AG10803 (cell line): ENCODE data around the gene CLTB.

Experiments
- DNase-seq: peaks from one replicate; pipeline ENCODE4 v3.0.0; 2010; ENCODE audit warnings: low read depth
- H3K4me3 ChIP-seq: 2 replicates; pipeline ENCODE4 v1.5.1; 2011; ENCODE audit warnings: mild to moderate bottlenecking, low read length, control low read depth
- TF ChIP-seq, protein P1 (sequence below): conservative IDR thresholded peaks from 2 replicates; pipeline ENCODE4 v1.5.1; 2011; ENCODE audit warnings: mild to moderate bottlenecking, low read length, control low read depth, inconsistent platforms

Gene CLTB

DNA sequence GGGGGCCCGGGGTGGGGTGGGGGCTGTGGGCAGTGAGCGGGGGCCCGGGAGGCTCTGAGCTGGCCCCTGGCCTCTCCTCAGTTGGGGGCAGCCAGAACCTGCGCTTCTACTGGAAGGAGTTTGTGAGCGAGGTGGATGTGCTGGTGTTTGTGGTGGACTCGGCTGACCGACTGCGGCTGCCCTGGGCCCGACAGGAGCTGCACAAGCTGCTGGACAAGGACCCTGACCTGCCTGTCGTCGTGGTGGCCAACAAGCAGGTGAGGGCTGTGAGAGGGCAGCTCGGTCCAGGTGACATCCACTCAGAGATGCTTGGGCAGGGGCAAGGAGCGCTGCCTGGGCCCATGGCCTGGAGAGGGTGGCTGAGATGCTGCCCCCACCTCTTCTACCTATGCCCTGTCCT lies 47.6 kb downstream of the CLTB start:
- no peak for DNase-seq
- TF ChIP-seq, protein P1, sequence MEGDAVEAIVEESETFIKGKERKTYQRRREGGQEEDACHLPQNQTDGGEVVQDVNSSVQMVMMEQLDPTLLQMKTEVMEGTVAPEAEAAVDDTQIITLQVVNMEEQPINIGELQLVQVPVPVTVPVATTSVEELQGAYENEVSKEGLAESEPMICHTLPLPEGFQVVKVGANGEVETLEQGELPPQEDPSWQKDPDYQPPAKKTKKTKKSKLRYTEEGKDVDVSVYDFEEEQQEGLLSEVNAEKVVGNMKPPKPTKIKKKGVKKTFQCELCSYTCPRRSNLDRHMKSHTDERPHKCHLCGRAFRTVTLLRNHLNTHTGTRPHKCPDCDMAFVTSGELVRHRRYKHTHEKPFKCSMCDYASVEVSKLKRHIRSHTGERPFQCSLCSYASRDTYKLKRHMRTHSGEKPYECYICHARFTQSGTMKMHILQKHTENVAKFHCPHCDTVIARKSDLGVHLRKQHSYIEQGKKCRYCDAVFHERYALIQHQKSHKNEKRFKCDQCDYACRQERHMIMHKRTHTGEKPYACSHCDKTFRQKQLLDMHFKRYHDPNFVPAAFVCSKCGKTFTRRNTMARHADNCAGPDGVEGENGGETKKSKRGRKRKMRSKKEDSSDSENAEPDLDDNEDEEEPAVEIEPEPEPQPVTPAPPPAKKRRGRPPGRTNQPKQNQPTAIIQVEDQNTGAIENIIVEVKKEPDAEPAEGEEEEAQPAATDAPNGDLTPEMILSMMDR = no peak
- no peak overlapping the region for H3K4me3 ChIP-seq

DNA sequence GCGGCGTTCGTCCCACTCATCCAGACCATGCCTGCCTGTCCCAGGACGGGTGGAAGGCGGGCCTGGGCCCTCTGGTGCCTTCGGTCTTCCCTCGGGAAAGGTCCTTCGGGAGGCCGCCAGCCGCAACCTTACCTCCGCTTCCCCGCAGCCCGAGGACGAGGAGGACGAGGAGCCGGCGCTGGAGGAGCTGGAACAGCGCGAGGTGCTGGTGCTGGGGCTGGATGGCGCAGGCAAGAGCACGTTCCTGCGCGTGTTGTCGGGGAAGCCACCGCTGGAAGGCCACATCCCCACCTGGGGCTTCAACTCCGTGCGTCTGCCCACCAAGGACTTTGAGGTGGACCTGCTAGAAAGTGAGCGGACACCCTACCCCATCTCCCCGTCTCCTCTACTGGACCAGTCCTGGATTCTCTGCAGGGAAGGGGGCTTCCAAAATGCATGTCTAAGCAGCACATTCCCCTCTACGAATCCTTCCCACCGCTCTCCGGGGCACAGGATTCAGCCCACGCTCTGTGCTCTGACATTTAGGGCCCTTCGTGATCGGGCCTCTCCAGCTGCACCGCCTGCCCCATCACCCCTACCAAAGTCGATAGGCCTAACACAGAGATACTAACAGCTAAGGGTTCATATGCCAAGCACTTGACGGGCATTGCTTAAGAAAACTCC lies 50.0 kb downstream of the CLTB start:
- TF ChIP-seq, protein P1 = no peak
- DNase-seq = no peak
- peak overlapping the region; percentile 67 for H3K4me3 ChIP-seq

DNA sequence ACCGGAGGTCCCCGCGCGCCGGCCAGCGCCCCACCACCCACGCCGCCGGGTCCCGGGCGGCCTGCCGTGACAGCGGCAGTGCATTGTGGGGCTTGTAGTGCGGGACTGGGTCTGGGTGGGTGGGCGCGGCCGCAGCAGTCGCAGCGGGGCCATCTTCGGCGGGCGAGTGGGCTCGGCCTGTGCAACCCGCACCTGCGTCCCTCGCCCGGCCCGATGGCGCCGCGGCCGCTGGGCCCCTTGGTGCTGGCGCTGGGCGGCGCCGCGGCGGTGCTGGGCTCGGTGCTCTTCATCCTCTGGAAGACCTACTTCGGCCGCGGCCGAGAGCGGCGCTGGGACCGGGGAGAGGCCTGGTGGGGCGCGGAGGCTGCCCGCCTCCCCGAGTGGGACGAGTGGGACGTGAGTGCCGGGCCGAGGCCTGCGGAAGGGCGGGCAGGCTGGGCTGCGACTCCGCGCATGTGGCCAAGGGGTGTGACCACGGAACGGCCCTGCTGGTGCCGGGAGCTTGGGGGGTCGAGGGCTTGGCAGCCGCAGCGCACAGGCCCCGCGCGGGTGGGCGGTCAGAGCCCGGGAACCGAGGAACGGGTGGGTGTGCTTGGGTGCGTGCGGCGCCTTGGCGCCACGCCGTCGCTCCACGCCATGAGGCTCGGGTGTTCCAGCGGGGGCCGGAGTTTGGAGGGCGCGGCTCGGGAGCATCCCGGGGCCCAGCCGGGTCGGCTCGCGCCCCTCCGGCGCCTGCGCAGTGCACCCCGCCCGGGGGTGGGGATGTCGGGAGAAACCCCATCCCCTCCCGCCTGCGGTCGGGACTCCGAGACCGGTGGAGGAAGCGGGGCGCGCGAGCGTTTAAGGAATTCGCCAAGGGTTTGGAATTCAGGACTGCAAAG lies 50.7 kb downstream of the CLTB start, which contains the start of gene ARL10:
Gene ARL10 (plus strand): TSS at position 137 of the 881 bp plus-strand sequence. CDS start 77 bp downstream, at position 214.
- peak within 1 kb of the TSS; percentile 67 for H3K4me3 ChIP-seq
- DNase-seq = peak; percentile 70
- TF ChIP-seq, protein P1 = no peak

DNA sequence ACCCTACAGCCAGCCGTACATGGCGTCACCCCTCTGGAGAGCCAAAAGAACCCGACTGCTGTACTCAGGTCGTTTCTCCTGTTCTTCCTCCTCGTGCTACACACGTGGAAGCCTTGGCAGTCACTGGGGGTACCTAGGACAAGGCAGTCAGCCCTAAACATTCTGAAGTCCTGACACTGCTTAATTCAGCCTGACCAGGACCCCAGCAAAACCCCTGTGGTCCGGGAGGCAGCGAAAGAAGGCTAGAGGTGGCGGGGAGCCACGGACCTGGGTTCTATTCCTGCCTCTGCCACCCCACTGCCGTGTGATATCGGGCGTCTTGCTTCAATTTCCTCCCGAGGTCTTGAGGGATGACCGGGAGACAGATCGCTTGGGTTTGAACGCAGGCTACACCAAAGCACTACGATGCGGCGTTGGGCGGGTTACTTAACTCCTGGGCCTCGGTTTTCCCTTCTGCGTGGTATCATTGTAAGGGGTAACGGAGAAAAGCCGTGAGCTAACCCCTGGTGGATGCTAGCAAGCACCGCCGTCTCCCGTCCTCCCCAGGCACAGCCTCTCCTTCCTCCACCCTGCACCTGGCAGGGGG lies 51.5 kb downstream of the CLTB start:
- DNase-seq = no peak
- TF ChIP-seq, protein P1 = no peak
- peak overlapping the region; percentile 67 for H3K4me3 ChIP-seq

DNA sequence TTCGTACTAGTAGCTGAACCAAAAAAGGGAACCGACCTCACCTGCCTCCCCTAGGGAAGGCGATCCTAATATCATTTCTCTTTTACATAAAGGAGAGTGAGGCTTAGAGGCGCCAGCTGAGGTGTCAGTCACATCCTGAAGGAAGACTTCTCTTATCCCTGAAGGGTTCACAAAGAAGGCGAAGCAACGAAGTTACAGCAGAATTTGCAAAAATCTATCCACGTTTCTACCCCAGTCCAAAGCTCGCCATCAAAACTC lies 54.2 kb downstream of the CLTB start:
- TF ChIP-seq, protein P1 = no peak
- peak overlapping the region; percentile 96 for H3K4me3 ChIP-seq

DNA sequence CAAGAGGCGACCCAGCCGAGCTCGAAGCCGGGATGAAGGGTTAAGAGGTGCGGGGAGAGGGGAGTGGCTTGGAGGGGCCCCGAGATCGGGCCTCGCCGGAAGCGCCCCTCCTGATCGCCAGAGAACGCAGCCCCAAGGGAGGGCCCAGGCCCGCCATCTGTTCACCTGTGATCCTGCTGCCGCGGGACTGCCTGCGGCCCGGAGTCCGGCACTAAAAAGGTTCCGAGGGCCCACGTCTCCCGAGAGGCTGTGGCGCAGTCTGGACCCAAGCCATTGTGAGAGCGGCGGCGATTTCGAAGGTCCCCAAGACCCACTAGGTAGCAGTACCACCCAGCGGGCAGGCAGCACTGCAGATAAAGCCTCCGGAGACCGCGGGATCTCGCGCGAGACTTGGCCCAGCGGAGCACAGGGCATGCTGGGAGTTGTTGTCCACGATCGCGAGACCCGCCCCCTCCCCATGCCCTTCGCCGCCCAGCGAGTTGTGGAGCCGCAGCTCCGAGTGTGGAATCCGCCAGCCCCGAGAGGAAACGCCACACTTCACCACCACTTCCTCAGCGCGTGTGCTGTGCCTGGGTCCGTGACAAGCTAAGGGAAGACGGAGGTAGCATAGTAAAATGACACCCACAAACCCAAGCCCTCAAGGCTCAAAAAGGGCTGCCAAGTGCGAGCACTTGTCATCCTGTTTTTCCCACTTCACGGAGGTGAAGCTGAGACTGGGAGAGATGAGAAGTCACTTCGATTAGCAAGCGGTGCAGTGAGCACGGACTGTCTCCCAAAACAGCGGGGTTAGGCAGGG lies 54.7 kb downstream of the CLTB start, which contains the start of gene KIAA1191:
Gene KIAA1191 (minus strand): TSS at position 328 of the 796 bp plus-strand sequence. CDS start 2,256 bp downstream, outside the sequence.
- TF ChIP-seq, protein P1 = peak; percentile 29
- H3K4me3 ChIP-seq = peak within 1 kb of the TSS; percentile 96
- DNase-seq = peak; percentile 89

More for the DNA sequence above, 54.2 kb downstream of the CLTB start:
- DNase-seq = no peak
